ENCODE data around the gene TTLL6. TPM values are rescaled to one million over a fixed set of nuclear protein-coding genes. Genes with fewer than 3 reads are reported as not detected.

The TTLL6 gene
- total RNA-seq, 1 experiment from 2014 or later = 0.21 TPM

DNA sequence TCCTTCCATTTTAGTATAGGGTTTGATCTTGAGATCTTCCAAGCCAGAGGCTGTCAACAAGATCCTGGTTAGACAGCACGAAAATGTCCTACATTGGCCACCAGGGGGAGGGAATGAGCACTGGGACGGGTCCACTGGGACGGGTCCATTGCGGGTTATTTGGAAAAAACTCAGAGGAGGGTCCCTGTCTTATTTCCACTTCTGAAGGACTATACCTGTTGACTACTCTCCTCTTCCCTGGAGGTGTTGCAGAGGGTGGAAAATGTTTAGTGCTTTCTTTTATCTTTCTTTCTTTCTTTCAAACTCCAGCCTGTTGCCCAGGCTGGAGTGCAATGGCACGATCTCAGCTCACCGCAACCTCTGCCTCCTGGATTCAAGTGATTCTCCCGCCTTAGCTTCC, 2.5 kb downstream of the TTLL6 start:
- H3K9me3 Mint-ChIP-seq (ENCODE audit: low read depth, unreplicated experiment) = no peaks in the 10 kb centered on the region
- TF ChIP-seq, protein P1, sequence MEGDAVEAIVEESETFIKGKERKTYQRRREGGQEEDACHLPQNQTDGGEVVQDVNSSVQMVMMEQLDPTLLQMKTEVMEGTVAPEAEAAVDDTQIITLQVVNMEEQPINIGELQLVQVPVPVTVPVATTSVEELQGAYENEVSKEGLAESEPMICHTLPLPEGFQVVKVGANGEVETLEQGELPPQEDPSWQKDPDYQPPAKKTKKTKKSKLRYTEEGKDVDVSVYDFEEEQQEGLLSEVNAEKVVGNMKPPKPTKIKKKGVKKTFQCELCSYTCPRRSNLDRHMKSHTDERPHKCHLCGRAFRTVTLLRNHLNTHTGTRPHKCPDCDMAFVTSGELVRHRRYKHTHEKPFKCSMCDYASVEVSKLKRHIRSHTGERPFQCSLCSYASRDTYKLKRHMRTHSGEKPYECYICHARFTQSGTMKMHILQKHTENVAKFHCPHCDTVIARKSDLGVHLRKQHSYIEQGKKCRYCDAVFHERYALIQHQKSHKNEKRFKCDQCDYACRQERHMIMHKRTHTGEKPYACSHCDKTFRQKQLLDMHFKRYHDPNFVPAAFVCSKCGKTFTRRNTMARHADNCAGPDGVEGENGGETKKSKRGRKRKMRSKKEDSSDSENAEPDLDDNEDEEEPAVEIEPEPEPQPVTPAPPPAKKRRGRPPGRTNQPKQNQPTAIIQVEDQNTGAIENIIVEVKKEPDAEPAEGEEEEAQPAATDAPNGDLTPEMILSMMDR (IDR thresholded peaks at IDR 0.05; ENCODE audit: unreplicated experiment) = peak; percentile 87
- peak; percentile 81 for DNase-seq
- H3K36me3 Mint-ChIP-seq (ENCODE audit: insufficient read depth, unreplicated experiment) = peaks cover 12% of the 10 kb centered on the region
- intact Hi-C loops (cut with micrococcal nuclease; ENCODE audit: unreplicated experiment) = loop anchor here (2.0 kb wide), 1 partner anchor 64 kb away; no protein-coding TSS in a partner anchor
- CTCF ChIA-PET = interaction anchor here (1.2 to 4.3 kb wide), 3 partner anchors 57 to 78 kb away, joined by 5 to 74 read pairs (median 6); partner anchors contain the start of gene ATP5MC1
- H3K27me3 Mint-ChIP-seq (ENCODE audit: unreplicated experiment) = peaks cover 23% of the 10 kb centered on the region
- peaks cover 16% of the 10 kb centered on the region for H3K4me1 Mint-ChIP-seq (ENCODE audit: low read depth, unreplicated experiment)
- BruUV-seq (replicated peaks) = no TSS peak
- no peak overlapping the region for H3K27ac Mint-ChIP-seq (ENCODE audit: unreplicated experiment)
- H3K4me3 Mint-ChIP-seq (ENCODE audit: low read depth, unreplicated experiment) = no peak overlapping the region

DNA sequence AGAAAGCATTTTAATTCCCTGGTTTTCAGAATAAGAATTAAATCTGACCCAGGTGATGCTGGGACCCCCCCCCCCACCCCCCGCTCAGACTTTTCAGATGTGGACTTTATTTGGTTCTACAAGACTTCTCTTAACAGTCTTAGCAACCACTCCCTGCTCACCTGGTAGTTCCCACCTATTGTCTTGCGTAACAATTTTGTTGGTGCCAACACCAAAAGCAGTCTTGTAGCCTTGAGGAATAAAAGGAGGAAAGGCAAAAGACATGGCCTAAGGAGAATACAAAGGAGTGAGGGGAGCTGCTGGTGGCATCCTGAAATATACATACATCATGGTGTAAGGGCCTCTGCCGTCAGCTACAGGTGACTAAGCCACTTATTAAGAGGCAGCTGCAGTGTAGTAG, 5.0 kb downstream of the TTLL6 start:
- Mint-ChIP-seq H3K4me3 (ENCODE audit: low read depth, unreplicated experiment) (no peak overlapping the region), H3K36me3 (ENCODE audit: insufficient read depth, unreplicated experiment) (peaks cover 9% of the 10 kb centered on the region), H3K27ac (ENCODE audit: unreplicated experiment) (no peak overlapping the region), H3K9me3 (ENCODE audit: low read depth, unreplicated experiment) (no peaks in the 10 kb centered on the region), H3K4me1 (ENCODE audit: low read depth, unreplicated experiment) (peaks cover 28% of the 10 kb centered on the region), H3K27me3 (ENCODE audit: unreplicated experiment) (peaks cover 22% of the 10 kb centered on the region)
- CTCF ChIA-PET = interaction anchor here (0.5 to 2.3 kb wide), 9 partner anchors 11 to 134 kb away, joined by 3 to 21 read pairs (median 4); no protein-coding TSS in a partner anchor
- intact Hi-C loops (cut with micrococcal nuclease; ENCODE audit: unreplicated experiment) = no loop called here
- TF ChIP-seq, protein P1 (IDR thresholded peaks at IDR 0.05; ENCODE audit: unreplicated experiment) = no peak
- BruUV-seq (replicated peaks) = no TSS peak
- DNase-seq = no peak

DNA sequence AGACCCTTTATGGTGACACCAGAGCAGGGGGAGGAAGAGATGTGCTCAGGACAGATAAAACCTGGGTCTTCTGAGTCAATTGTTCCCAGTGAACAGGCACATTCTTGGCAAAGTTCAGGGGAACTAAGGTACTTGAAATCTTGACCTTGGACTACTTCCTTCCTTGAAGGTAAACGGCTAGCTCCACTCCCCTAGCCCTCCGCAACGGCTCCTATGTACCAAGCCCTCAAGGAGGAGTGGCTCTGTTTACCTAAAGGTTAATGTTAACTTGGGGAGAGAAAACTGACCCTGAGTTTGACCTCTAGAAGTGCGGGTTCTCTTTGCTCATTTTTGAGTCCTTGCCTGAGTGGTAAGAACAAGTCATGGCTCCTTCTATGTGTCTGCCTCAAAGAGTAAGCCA, 7.8 kb downstream of the TTLL6 start:
- no peaks in the 10 kb centered on the region for H3K36me3 Mint-ChIP-seq (ENCODE audit: insufficient read depth, unreplicated experiment)
- intact Hi-C loops (cut with micrococcal nuclease; ENCODE audit: unreplicated experiment) = no loop called here
- BruUV-seq (replicated peaks) = no TSS peak
- no peak overlapping the region for H3K4me3 Mint-ChIP-seq (ENCODE audit: low read depth, unreplicated experiment)
- H3K4me1 Mint-ChIP-seq (ENCODE audit: low read depth, unreplicated experiment) = peaks cover 26% of the 10 kb centered on the region
- CTCF ChIA-PET = interaction anchor here (1.3 to 2.1 kb wide), 2 partner anchors 70 to 83 kb away, joined by 3 to 12 read pairs; partner anchors contain the start of gene ATP5MC1
- peak; percentile 37 for DNase-seq
- TF ChIP-seq, protein P1 (IDR thresholded peaks at IDR 0.05; ENCODE audit: unreplicated experiment) = no peak
- no peaks in the 10 kb centered on the region for H3K9me3 Mint-ChIP-seq (ENCODE audit: low read depth, unreplicated experiment)
- H3K27me3 Mint-ChIP-seq (ENCODE audit: unreplicated experiment) = no peaks in the 10 kb centered on the region
- H3K27ac Mint-ChIP-seq (ENCODE audit: unreplicated experiment) = peak overlapping the region; percentile 60

DNA sequence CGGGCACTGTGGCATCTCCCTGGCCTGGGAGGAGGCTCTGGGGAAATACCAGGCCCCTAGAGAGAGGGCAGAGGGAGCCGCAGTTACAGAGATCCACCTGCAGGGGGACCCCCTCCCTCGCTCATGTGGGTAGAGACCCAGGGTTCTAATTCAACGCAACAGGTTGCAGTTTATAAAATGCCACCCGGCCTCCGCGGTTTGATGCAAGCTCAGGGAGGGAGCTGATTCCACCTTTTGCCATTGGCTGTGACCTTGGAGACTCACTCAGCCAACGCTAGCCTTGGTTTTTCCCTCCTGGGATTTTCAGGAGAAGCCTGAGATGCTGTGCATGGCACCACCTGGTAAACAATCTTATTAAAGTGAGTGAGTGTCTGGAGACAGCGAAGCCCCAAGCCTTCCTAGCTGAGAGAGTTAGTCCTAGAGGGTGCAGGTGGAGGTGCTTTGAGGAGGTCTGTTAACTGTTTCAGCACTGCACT, 12.1 kb downstream of the TTLL6 start:
- no TSS peak for BruUV-seq (replicated peaks)
- H3K4me1 Mint-ChIP-seq (ENCODE audit: low read depth, unreplicated experiment) = peaks cover 38% of the 10 kb centered on the region
- no peak overlapping the region for H3K27ac Mint-ChIP-seq (ENCODE audit: unreplicated experiment)
- CTCF ChIA-PET = interaction anchor here (0.7 to 4.2 kb wide), 5 partner anchors 68 to 88 kb away, joined by 3 to 84 read pairs (median 4); partner anchors contain the start of gene ATP5MC1
- intact Hi-C loops (cut with micrococcal nuclease; ENCODE audit: unreplicated experiment) = loop anchor here (1.0 kb wide), 2 partner anchors 73 to 227 kb away; no protein-coding TSS in a partner anchor
- TF ChIP-seq, protein P1 (IDR thresholded peaks at IDR 0.05; ENCODE audit: unreplicated experiment) = peak; percentile 99
- no peaks in the 10 kb centered on the region for H3K9me3 Mint-ChIP-seq (ENCODE audit: low read depth, unreplicated experiment)
- no peak overlapping the region for H3K4me3 Mint-ChIP-seq (ENCODE audit: low read depth, unreplicated experiment)
- H3K27me3 Mint-ChIP-seq (ENCODE audit: unreplicated experiment) = no peaks in the 10 kb centered on the region
- no peaks in the 10 kb centered on the region for H3K36me3 Mint-ChIP-seq (ENCODE audit: insufficient read depth, unreplicated experiment)
- DNase-seq = peak; percentile 90
